Omental fat pad (tissue), 4 donors: ENCODE measurements around the gene GAS2L2. TPM values are rescaled to one million over a fixed set of nuclear protein-coding genes. Genes with fewer than 3 reads are reported as not detected.

Experiments used
- ATAC-seq: fragments of 150-250 bp; one replicate; pipeline ENCODE4 v1.9.1; 2016; ENCODE audit warnings: mild to moderate bottlenecking, moderate library complexity; ENCODE audit not compliant: low FRiP score
- DNase-seq: peaks from one replicate; pipeline ENCODE4 v3.0.0-alpha.2; 2019; ENCODE audit warnings: low spot score
- CTCF ChIP-seq, 3 donors: fragments of 450-650 bp; IDR thresholded peaks; one replicate each; pipeline ENCODE4 v1.5.1; 2016 to 2017; ENCODE audit warnings: antibody characterized with exemption in 3 of 3, mild to moderate bottlenecking in 3 of 3, moderate library complexity in 2 of 3
- total RNA-seq, 4 donors: library from RNA; depleted of rRNA; stranded (reverse); fragments of >200 nt; gene quantifications; one replicate each; pipeline ENCODE4 v1.1.0, GENCODE V29; 2016

The GAS2L2 gene
- total RNA-seq, 4 donors from 2014 or later, result 0.37 to 0.82 (median 0.48) TPM; not detected in 1

- no peak for ATAC-seq
- DNase-seq, result no peak
- no peak for TF ChIP-seq CTCF (IDR thresholded peaks at IDR 0.05)
Observed at GRCh38 chr17:35765756-35766488, 12.9 kb upstream of the GAS2L2 start.

GRCh38 chr17:35765086-35765710, 12.2 kb upstream of the GAS2L2 start:
- ATAC-seq (no peak), DNase-seq (no peak)
- TF ChIP-seq CTCF (IDR thresholded peaks at IDR 0.05), result no peak

GRCh38 chr17:35764123-35764991, 11.3 kb upstream of the GAS2L2 start:
- peak in 2 of 3 donors; percentile 85 to 97 for TF ChIP-seq CTCF (IDR thresholded peaks at IDR 0.05)
- peak; percentile 69 for DNase-seq

GRCh38 chr17:35763767-35764122, 10.7 kb upstream of the GAS2L2 start:
- no peak for TF ChIP-seq CTCF (IDR thresholded peaks at IDR 0.05)
- DNase-seq (no peak), ATAC-seq (no peak)

More at GRCh38 chr17:35764123-35764991, 11.3 kb upstream of the GAS2L2 start:
- ATAC-seq, result peak; percentile 93

GRCh38 chr17:35761601-35762000, 8.6 kb upstream of the GAS2L2 start:
- ATAC-seq (no peak), DNase-seq (no peak)
- no peak for TF ChIP-seq CTCF (IDR thresholded peaks at IDR 0.05)

- ATAC-seq (no peak), DNase-seq (no peak)
- TF ChIP-seq CTCF (IDR thresholded peaks at IDR 0.05), result no peak
Observed at GRCh38 chr17:35760587-35760986, 7.5 kb upstream of the GAS2L2 start, which contains the start of gene C17orf50. Gene C17orf50 (plus strand): TSS chr17:35760887. CDS start chr17:35760942, 55 bp downstream.
